8988T (cell line): ENCODE data around the gene MRGPRF.

Experiments used
- DNase-seq: peaks from one replicate; pipeline ENCODE4 v3.0.0; 2011

Gene MRGPRF

GRCh38 chr11:69013009-69013951, at the start of gene MRGPRF:
TSS of gene MRGPRF (minus strand) at chr11:69013246. CDS start at chr11:69009901, 3,345 bp downstream.
- peak; percentile 99 for DNase-seq

GRCh38 chr11:69062169-69062855, 49.3 kb upstream of the MRGPRF start:
- DNase-seq, result peak; percentile 34

DNA sequence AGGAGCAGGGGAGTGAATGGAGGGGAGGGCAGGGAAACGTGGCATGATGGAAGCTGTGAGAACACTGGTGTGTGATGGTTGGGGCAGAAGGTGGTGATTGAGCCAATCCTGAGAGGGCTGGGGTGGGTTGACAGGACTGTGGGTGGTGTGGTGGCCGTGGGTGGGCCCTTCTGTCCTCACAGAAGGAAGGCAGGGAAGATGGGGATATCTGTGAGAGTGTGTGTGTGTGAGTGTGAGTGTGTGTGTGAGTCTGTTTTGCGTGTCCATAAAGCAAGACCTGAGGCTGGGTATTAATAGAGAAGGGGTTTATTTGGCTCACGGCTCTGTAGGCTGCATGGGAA, 48.6 kb upstream of the MRGPRF start:
- DNase-seq, result no peak

DNA sequence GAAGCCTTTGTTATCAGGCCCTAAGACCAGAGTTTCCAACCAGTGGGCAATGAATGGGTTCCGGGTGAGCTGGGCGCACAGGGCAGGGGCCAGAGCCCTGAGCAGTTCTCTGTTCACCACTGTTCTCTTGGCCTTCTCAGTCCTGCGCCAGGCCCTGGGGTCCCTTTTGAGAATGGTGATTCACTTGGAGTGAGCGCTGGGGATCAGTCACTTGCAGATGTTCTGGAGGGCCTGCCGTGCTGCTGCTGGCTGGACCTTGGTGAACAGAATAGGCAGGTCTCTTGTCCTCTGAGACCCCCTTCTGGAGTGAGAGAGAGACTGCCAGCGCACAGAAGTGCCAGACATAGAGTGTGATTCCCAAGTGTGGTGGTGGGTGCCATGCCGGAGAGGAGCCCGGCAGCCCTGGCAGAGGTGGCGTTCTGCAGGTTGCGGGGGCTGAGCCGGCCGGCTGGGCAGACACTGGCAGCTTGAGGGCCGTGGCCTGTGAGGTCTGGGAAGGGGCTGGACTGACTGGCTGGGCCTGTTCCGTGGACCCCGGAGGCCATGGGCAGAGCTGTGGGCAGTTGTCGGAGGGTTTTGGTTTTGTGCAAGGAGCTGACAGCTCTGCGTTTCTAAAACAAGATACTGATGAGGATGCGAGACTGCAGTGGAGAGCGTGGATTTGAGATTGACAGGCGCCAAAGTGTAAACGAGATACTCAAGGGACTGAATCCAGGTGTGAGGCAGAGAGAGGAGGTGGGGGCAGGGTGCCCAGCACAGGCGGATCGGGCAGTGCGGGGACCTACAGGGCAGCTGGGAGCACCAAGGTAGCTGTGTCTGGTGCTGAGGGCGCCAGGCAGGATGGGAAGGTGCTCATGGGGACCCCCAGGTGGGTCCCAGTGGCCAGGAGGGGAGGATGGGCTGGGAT, 48.0 kb upstream of the MRGPRF start:
- peak; percentile 38 for DNase-seq

GRCh38 chr11:69059985-69060384, 46.9 kb upstream of the MRGPRF start:
- DNase-seq, result peak; percentile 19

DNA sequence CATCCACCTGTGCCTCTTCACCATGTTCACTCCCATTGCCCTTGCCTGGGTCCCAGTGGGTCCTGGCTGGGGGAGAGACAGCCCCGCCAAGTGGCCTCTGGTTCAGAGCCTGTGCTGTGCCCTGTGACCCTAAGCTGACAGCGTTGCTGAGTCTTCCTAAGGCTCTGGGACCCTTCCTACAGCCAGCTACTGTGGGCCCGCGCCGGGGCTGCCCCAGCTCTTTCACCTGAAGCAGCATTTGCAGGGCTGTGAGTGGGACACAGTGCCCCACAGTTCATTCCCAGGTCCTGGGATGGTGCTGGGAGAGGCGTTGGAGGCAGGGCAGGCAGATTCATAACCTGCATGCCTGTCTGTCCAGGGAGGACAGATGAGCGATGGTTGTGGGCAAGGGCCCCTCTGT, 46.4 kb upstream of the MRGPRF start:
- DNase-seq, result peak; percentile 15

DNA sequence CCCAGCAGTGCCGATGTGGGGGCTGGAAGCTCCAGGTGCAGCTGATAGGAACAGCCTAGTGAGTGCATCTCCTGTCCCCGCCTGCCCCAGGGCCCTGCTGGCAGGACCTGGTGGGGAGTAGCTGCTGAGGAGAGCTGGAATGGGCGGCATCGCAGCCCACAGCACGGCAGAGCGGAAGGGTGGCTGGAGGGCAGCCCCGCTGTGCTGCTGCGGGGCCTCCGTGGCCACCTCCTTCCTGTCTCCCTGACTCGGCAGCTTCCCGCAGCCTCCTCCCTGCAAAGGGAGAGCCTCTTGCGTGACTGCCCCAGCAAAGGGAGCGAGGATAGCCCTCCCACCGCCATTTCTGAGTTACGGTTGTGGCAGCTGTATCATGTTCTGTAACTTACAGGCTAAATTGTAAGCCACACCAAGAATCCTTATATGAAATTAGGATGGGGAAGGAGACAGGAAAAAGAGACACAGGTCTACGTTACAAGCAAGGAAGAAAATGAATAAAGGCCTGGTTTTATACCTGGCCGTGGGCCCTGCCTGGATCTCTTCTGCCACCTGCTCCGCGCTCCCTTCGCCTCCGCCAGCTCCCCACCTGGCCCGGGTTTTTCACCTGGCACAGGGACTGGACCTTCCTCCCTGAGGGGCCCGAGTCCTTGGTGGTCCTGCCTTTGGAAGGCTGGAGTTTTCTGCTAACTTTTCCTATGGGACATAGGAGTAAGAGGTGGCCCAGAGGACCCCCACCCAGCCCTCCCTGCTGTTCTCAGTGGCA, 45.6 kb upstream of the MRGPRF start:
- DNase-seq, result peak; percentile 32

DNA sequence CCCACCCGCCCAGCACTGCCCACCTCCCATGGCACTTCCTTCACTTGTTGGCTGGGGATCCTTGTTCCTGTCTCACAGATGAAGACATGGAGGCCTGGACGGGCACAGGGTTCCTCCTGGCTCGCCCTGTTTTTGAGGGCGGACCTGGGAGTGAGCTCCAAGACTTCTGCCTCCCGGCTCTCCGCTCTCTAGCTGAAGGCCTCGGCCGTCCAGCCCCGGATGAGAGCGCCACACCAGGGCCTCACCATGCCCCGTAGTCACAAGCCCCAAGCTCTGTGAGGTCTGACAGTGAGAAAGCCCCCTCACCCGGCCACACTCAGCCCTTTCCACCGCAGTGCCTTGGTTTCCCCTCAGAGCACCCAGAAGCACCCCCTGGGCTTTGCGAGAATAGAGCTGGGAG, 44.8 kb upstream of the MRGPRF start:
- DNase-seq, result peak; percentile 15

GRCh38 chr11:69057236-69057635, 44.2 kb upstream of the MRGPRF start:
- no peak for DNase-seq

GRCh38 chr11:69055598-69056516, 42.8 kb upstream of the MRGPRF start:
- no peak for DNase-seq

GRCh38 chr11:69055212-69055586, 42.2 kb upstream of the MRGPRF start:
- DNase-seq, result no peak

GRCh38 chr11:69054397-69055211, 41.6 kb upstream of the MRGPRF start:
- no peak for DNase-seq

DNA sequence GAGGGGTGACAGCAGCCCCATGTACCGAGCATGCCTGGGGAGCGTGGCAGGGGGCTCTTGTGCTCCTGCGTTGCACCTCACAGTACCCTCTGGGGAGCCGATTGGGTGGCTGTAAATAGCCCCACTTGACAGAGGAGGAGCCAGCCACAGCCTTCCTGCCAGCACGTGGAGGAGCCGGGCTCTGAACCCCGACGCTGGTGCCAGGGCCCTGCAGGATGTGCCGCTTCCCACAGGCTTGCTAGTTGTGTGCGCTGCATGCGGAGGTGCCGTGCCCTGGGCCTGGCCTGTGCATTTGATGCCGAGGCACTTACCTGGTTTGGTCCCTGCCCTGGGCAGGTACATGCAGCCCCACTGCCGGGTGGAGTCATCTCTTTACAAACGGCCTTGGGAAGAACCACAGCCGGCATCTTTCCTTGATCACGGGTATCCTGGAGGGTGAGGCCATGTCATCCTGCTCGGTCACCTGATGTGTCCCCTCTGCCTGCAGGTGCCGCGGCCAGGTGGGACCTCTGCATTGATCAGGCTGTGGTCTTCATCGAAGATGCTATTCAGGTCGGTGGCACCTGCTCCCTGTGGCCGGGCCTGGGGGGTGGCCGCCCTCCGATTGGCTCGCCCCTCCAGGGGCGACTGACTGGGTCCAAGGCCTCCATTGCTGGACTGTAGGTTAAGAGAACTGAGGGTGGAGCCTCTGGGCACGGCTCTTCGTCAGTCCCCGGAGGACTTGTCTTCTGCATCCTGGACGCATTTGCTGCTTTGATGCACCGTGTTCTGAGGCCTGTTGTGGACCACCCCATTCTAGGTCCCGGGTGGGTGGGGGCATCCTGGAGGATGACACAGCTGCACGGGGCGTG, 40.7 kb upstream of the MRGPRF start:
- DNase-seq, result no peak

- no peak for DNase-seq
Measured at GRCh38 chr11:69053169-69053477, 40.1 kb upstream of the MRGPRF start.

DNA sequence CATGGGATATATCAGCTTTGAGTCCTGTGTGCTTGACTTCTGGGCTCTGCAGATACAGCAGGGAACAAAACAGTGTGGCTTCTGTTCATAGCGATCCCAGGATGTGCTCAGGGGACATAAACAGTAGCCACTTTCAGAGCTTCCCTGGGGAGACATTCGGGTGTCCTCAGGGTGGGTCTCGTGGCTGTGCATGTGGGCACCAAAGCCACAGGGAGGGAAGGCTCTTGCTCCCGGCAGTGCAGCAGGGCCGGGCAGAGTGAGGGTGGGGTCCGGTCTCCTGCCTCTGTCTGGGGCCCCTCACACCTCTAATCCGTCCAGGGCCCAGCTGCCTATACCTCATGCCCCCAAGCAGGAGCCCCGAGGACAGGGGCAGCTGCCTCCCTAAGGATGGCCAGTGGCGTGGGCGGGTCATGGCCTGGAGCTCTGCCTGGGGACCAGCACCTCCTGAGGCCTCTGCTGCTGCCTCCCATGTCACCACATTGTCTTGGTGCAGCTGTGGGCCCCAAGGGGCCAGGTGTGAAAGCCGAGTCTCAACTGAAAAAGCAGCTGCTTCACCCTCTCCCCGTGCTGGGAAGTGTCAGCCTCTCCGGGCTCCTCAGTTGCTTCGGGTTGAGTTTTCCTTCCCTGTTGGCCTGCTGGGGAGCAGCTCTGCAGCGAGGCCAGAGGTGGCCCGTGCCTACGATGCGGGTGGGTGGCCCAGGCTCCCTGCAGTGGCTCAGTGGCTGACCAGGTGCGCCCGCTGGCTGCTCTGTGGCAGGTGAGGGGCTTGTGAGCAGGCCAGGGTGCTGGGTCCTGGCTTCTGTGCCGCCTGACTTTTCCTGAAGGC, 39.5 kb upstream of the MRGPRF start:
- no peak for DNase-seq

GRCh38 chr11:69051381-69052342, 38.6 kb upstream of the MRGPRF start:
- no peak for DNase-seq
